GM12878 (cell line): ENCODE results near the gene SELENOW. TPM values are rescaled to one million over a fixed set of nuclear protein-coding genes. Genes with fewer than 3 reads are reported as not detected.

Source experiments
- ATAC-seq: fragments of 200-7000 bp; cut with Tn5 transposase; 3 replicates; pipeline ENCODE4 v1.9.1; 2020; ENCODE audit warnings: mild to moderate bottlenecking, moderate library complexity
- BruUV-seq: library from RNA; stranded (reverse); fragments of 400-500 nt; replicated peaks from 2 replicates; lab custom pipeline; 2021; lab: Mats Ljungman, UMichigan
- CTCF ChIA-PET: fragments of 300-600 bp; sonication (Branson Sonifier 250); formaldehyde crosslinking; extraction: SDS; loops from one replicate; lab custom pipeline; 2021; ENCODE audit warnings: inconsistent platforms; lab: Yijun Ruan, JAX
- POLR2A ChIA-PET: fragments of 350-600 bp; formaldehyde crosslinking; extraction: SDS; loops from one replicate; lab custom pipeline; 2021; ENCODE audit warnings: inconsistent platforms; lab: Charles Lee
- RAD21 ChIA-PET: fragments of 300-600 bp; sonication (Branson Sonifier 250); formaldehyde crosslinking; loops from one replicate; lab custom pipeline; 2023; ENCODE audit warnings: antibody characterized with exemption; ENCODE audit not compliant: unreplicated experiment; lab: Charles Lee
- SMC1A ChIA-PET: fragments of 300-600 bp; sonication (Branson Sonifier 250); formaldehyde crosslinking; loops from one replicate; lab custom pipeline; 2023; ENCODE audit not compliant: unreplicated experiment, uncharacterized antibody; lab: Charles Lee
- DNase-seq: peaks from one replicate; pipeline ENCODE4 v3.0.0-alpha.2; 2011; ENCODE audit warnings: low read depth, low spot score
- FAIRE-seq: peaks from 3 replicates; lab custom pipeline; 2011; peaks lifted over from hg19 to GRCh38; lab: Jason Lieb, UNC
- H2AFZ ChIP-seq: 2 replicates; pipeline ENCODE4 v1.6.0; 2011; ENCODE audit warnings: low read depth, low read length, control low read depth; ENCODE audit not compliant: control insufficient read depth
- H3K27ac ChIP-seq: 2 replicates; pipeline ENCODE4 v1.5.1; 2011; ENCODE audit warnings: control low read depth; ENCODE audit not compliant: control insufficient read depth, insufficient read depth
- H3K27me3 ChIP-seq, 2 experiments: replicated peaks in 1 of 2; 2 replicates each; pipeline versions ENCODE4 v1.6.0 to v1.6.1; 2011; ENCODE audit warnings: low read length in 1 of 2; ENCODE audit not compliant: control insufficient read depth in 2 of 2, insufficient read depth in 2 of 2
- H3K36me3 ChIP-seq, 2 experiments: 2 replicates each; pipeline ENCODE4 v1.5.1; 2011; ENCODE audit warnings: low read length in 1 of 2; ENCODE audit not compliant: control insufficient read depth in 2 of 2, insufficient read depth in 2 of 2
- H3K4me1 ChIP-seq: 2 replicates; pipeline ENCODE4 v1.6.1; 2011; ENCODE audit warnings: mild to moderate bottlenecking, low read length, moderate library complexity, mixed read lengths; ENCODE audit not compliant: control insufficient read depth, insufficient read depth
- H3K4me2 ChIP-seq: 2 replicates; pipeline ENCODE4 v1.6.0; 2011; ENCODE audit warnings: control low read depth; ENCODE audit not compliant: control insufficient read depth, insufficient read depth
- H3K4me3 ChIP-seq: fragments of 200-600 bp; sonication (generic); 2 replicates; pipeline ENCODE4 v1.5.1; 2016
- H3K79me2 ChIP-seq: 2 replicates; pipeline ENCODE4 v1.6.0; 2011; ENCODE audit warnings: low read length; ENCODE audit not compliant: control insufficient read depth, insufficient read depth
- H3K9ac ChIP-seq: 2 replicates; pipeline ENCODE4 v1.8.0; 2011; ENCODE audit warnings: low read length, control low read depth, mixed read lengths; ENCODE audit not compliant: control insufficient read depth, insufficient read depth
- H3K9me3 ChIP-seq: replicated peaks from 3 replicates; pipeline ENCODE4 v1.5.1; 2011; ENCODE audit warnings: mild to moderate bottlenecking, low read length; ENCODE audit not compliant: control insufficient read depth, insufficient read depth
- H4K20me1 ChIP-seq: 2 replicates; pipeline ENCODE4 v1.6.0; 2011; ENCODE audit not compliant: control insufficient read depth, insufficient read depth
- BRCA1 ChIP-seq: IDR thresholded peaks from 2 replicates; pipeline ENCODE4 v1.6.1; 2011; ENCODE audit warnings: low read depth, low read length, improper control_type of control experiment
- GABPA ChIP-seq: IDR thresholded peaks from 2 replicates; pipeline ENCODE4 v1.6.1; 2014; ENCODE audit warnings: antibody characterized with exemption, low read depth, mild to moderate bottlenecking, inconsistent platforms
- KLF5 ChIP-seq: fragments of 450-650 bp; IDR thresholded peaks from 2 replicates; pipeline ENCODE4 v1.6.1; 2014; ENCODE audit warnings: mild to moderate bottlenecking; ENCODE audit not compliant: partially characterized antibody
- MEF2A ChIP-seq: IDR thresholded peaks from 2 replicates; pipeline ENCODE4 v1.6.1; 2011; ENCODE audit warnings: low read depth, mild to moderate bottlenecking, low read length, moderate library complexity; ENCODE audit not compliant: insufficient read depth
- RB1 ChIP-seq: fragments of 450-650 bp; formaldehyde crosslinking; IDR thresholded peaks from 2 replicates; pipeline ENCODE4 v1.6.1; 2017; ENCODE audit warnings: mild to moderate bottlenecking, borderline replicate concordance
- RFX5 ChIP-seq: IDR thresholded peaks from 2 replicates; pipeline ENCODE4 v1.6.1; 2011; ENCODE audit warnings: low read depth, low read length, improper control_type of control experiment
- TARDBP ChIP-seq: IDR thresholded peaks from 2 replicates; pipeline ENCODE4 v1.6.1; 2016; ENCODE audit warnings: borderline replicate concordance
- WGBS: methylation state at CpG from one replicate; pipeline ENCODE4 v1.1.6; 2016; ENCODE audit warnings: low lambda C conversion rate; ENCODE audit not compliant: insufficient replicate concordance, insufficient coverage; ENCODE audit errors: missing lambda C conversion rate; 5-methylcytosine and 5-hydroxymethylcytosine counted together
- in situ Hi-C: fragments of 300-500 bp; cut with MboI; formaldehyde crosslinking; loops from 9 replicates; pipeline ENCODE4 v1.14.3; 2018; ENCODE audit warnings: mixed read lengths
- intact Hi-C: fragments of 100-400 bp; cut with micrococcal nuclease; formaldehyde crosslinking; loops from one replicate; pipeline ENCODE4 v1.14.2; 2022; ENCODE audit not compliant: unreplicated experiment
- polyA plus RNA-seq, 11 experiments: library from polyadenylated mRNA; depleted of rRNA in 4 of 11; unstranded in 6 of 11; stranded (reverse) in 5 of 11; fragments of >200 nt; fragmentation: Nextera tagmentation in 4 of 11; fragmentation: Illumina TruSeq in 1 of 11; extraction: Ambion mirVana in 4 of 11; extraction: Trizol in 1 of 11; gene quantifications; 1 replicate in 1 of 11; 2 replicates in 10 of 11; pipeline versions ENCODE4 v1.2.1 to v1.2.3, GENCODE V29; 2011 to 2016; ENCODE audit warnings: inconsistent platforms in 2 of 11, missing spikeins in 2 of 11, low read depth in 1 of 11
- total RNA-seq, 4 experiments: library from RNA; depleted of rRNA in 3 of 4; stranded (reverse); fragments of >200 nt in 3 of 4; fragmentation: Illumina TruSeq in 1 of 4; extraction: Trizol in 1 of 4; gene quantifications; 2 replicates each; pipeline versions ENCODE4 v1.2.1 to v1.2.3, GENCODE V29; 2013 to 2021
- TF ChIP-seq, protein P1 (sequence below): fragments of 450-650 bp; IDR thresholded peaks from 2 replicates; pipeline ENCODE4 v1.6.1; 2014; ENCODE audit warnings: mild to moderate bottlenecking

Gene SELENOW
- total and polyA plus RNA-seq, 10 of the 15 experiments (the other 5 are each of a cell fraction or from before 2014, with no cell fraction given), result 53.3 to 186 (median 101) TPM

DNA sequence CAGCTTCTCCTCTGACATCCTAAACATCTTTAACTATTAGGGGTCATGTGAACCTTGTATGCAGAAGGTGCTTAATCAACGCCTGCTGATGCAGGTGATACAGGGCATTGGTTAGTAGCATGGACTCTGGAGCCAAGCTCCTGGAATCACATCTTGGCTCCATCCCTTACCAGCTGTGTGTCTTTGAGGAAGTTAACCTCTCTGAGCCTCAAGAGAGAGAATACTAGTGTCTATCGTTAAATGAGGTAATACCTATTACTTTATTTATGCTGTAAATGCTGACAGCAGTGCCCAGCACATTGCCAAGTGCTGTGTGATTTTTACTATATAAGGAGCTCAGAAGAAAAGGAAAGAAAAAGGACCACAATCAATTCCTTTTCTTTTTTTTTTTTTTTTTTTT, 11.2 kb upstream of the SELENOW start:
- CTCF ChIA-PET, result interaction anchor here (1.6 to 6.3 kb wide), 6 partner anchors 8 to 96 kb away, joined by 3 to 75 read pairs (median 8); partner anchors contain the start of gene NOP53
- no peaks in the 10 kb centered on the region for H4K20me1 ChIP-seq
- intact Hi-C loops (loop anchor here (2.0 kb wide), 1 partner anchor 21 kb away; no protein-coding TSS in a partner anchor), in situ Hi-C loops (no loop called here)
- RAD21 ChIA-PET, result no interaction called here
- H3K4me1 ChIP-seq, result no peaks in the 10 kb centered on the region
- H3K9ac ChIP-seq, result no peak overlapping the region
- BruUV-seq, result no TSS peak
- H3K36me3 ChIP-seq, result no peaks in the 10 kb centered on the region
- 50% methylated on average over 2 of the region's 2 CpGs for WGBS
- no peak overlapping the region for H2AFZ ChIP-seq
- POLR2A ChIA-PET, result no interaction called here
- ATAC-seq (no peak), DNase-seq (no peak), FAIRE-seq (no peak)
- H3K9me3 ChIP-seq, result no peaks in the 10 kb centered on the region
- no peak overlapping the region for H3K4me3 ChIP-seq
- TF ChIP-seq KLF5, result no peak
- TF ChIP-seq MEF2A, result no peak
- TF ChIP-seq GABPA, result no peak
- TF ChIP-seq BRCA1, result no peak
- TF ChIP-seq, protein P1, sequence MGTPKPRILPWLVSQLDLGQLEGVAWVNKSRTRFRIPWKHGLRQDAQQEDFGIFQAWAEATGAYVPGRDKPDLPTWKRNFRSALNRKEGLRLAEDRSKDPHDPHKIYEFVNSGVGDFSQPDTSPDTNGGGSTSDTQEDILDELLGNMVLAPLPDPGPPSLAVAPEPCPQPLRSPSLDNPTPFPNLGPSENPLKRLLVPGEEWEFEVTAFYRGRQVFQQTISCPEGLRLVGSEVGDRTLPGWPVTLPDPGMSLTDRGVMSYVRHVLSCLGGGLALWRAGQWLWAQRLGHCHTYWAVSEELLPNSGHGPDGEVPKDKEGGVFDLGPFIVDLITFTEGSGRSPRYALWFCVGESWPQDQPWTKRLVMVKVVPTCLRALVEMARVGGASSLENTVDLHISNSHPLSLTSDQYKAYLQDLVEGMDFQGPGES, result no peak
- TF ChIP-seq TARDBP, result no peak
- no peak for TF ChIP-seq RFX5
- TF ChIP-seq RB1, result no peak
- SMC1A ChIA-PET, result interaction anchor here (2.4 kb wide), 1 partner anchor 20 kb away, joined by 5 read pairs; no protein-coding TSS in a partner anchor
- no peaks in the 10 kb centered on the region for H3K27me3 ChIP-seq
- no peak overlapping the region for H3K4me2 ChIP-seq
- no peaks in the 10 kb centered on the region for H3K79me2 ChIP-seq
- no peak overlapping the region for H3K27ac ChIP-seq
